Pancreas (tissue), 10 donors: ENCODE data around the gene C16orf78. TPM values are rescaled to one million over a fixed set of nuclear protein-coding genes. Genes with fewer than 3 reads are reported as not detected.

Experiments
- ATAC-seq, 4 donors: fragments of 200-7000 bp; cut with Tn5 transposase; one replicate each; pipeline versions ENCODE4 v1.8.0 to v1.9.1; 2020; ENCODE audit warnings: mild to moderate bottlenecking in 4 of 4, moderate library complexity in 4 of 4
- DNase-seq, 6 donors: peaks; one replicate each; pipeline ENCODE4 v3.0.0-alpha.2; 2020
- FAIRE-seq: peaks from 2 replicates; lab custom pipeline; 2012; peaks lifted over from hg19 to GRCh38; lab: Jason Lieb, UNC
- H3K27ac ChIP-seq, 4 donors: fragments of 200-600 bp; sonication (generic); 1 replicate in 3 of 4; 2 replicates in 1 of 4; pipeline versions ENCODE4 v1.5.0 to v1.8.0; 2020
- H3K27me3 ChIP-seq, 4 donors: fragments of 200-600 bp; one replicate each; pipeline ENCODE4 v1.8.0; 2021
- H3K36me3 ChIP-seq, 3 donors: fragments of 200-600 bp; sonication (generic) in 1 of 3; one replicate each; pipeline versions ENCODE4 v1.5.0 to v1.8.0; 2020 to 2021
- H3K4me1 ChIP-seq, 3 donors: fragments of 200-600 bp; one replicate each; pipeline ENCODE4 v1.8.0; 2021
- H3K4me3 ChIP-seq, 4 donors: fragments of 200-600 bp; sonication (generic) in 2 of 4; one replicate each; pipeline versions ENCODE4 v1.5.0 to v1.8.0; 2020 to 2021
- H3K9me3 ChIP-seq, 4 donors: fragments of 200-600 bp; one replicate each; pipeline ENCODE4 v1.8.0; 2021
- WGBS, 2 donors: extraction: QIAGEN DNeasy Blood & Tissue Kit; methylation state at CpG; one replicate each; pipeline ENCODE4 v1.1.7; 2013; 5-methylcytosine and 5-hydroxymethylcytosine counted together
- intact Hi-C, 3 donors: fragments of 100-400 bp; cut with DNase I; formaldehyde crosslinking; loops; one replicate each; pipeline versions ENCODE4 v1.11.1 to v1.14.2; 2022
- polyA plus RNA-seq, 2 donors: library from polyadenylated mRNA; stranded (reverse); fragments of 200-250 nt; gene quantifications; one replicate each; pipeline ENCODE4 v1.2.3, GENCODE V29; 2013
- total RNA-seq, 6 donors: library from RNA; stranded (reverse); fragmentation: NEBNext Ultra II Directional in 4 of 6; extraction: Animal tissue kit (Norgen Biotek cat#: 25700) in 4 of 6; gene quantifications; one replicate each; pipeline versions ENCODE4 v1.2.1 to v1.2.4, GENCODE V29; 2021 to 2023
- TF ChIP-seq, protein P1 (sequence below), 4 donors: fragments of 200-600 bp; sonication (generic) in 3 of 4; IDR thresholded peaks; one replicate each; pipeline versions ENCODE4 v1.5.0 to v1.8.0; 2021; ENCODE audit warnings: antibody characterized with exemption in 4 of 4
- donor health status: healthy with polysubstance abuse.
- donor health status: DM: no; HTN: no; CAD: no; lungs with moderate emphysema.
- donor health status: DM: no; HTN: no; CAD: no.
- donor health status: control.
- donor health status: control.
- donor health status: Bipolar disorder and iron deficiency.
- donor health status: DM: yes; HTN: yes; CAD: no.
- donor health status: DM: no; HTN: no; CAD: no.
- donor health status: DM: no; HTN: no; CAD: no.
- donor health status: DM: yes; HTN: yes; CAD: no.

C16orf78 gene
- total and polyA plus RNA-seq, 8 donors: not detected

DNA sequence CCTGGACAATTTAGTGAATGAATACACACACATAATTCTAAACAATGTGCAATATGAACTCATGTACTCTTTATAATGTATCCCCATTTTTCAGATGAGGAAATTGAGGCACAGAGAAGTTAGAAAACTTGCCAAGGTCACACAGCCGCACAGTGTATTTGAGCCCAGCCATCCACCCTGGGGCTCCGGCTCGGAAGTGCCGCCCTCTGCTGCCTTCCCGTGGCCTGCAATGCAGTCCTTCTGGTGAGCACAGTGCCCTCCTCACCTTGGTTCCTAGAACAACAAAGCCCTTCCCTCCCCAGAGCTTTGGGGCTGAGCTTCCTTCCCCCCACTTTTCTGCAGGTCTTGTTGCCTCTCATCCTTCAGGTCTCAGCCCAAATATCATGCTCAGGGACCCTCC, 63.7 kb downstream of the C16orf78 start:
- Histone ChIP-seq H3K4me3 (no peak overlapping the region), H3K27me3 (no peaks in the 10 kb centered on the region), H3K4me1 (no peaks in the 10 kb centered on the region), H3K27ac (no peak overlapping the region), H3K36me3 (no peaks in the 10 kb centered on the region), H3K9me3 (no peaks in the 10 kb centered on the region)
- FAIRE-seq (no peak), DNase-seq (no peak), ATAC-seq (no peak)
- TF ChIP-seq, protein P1, sequence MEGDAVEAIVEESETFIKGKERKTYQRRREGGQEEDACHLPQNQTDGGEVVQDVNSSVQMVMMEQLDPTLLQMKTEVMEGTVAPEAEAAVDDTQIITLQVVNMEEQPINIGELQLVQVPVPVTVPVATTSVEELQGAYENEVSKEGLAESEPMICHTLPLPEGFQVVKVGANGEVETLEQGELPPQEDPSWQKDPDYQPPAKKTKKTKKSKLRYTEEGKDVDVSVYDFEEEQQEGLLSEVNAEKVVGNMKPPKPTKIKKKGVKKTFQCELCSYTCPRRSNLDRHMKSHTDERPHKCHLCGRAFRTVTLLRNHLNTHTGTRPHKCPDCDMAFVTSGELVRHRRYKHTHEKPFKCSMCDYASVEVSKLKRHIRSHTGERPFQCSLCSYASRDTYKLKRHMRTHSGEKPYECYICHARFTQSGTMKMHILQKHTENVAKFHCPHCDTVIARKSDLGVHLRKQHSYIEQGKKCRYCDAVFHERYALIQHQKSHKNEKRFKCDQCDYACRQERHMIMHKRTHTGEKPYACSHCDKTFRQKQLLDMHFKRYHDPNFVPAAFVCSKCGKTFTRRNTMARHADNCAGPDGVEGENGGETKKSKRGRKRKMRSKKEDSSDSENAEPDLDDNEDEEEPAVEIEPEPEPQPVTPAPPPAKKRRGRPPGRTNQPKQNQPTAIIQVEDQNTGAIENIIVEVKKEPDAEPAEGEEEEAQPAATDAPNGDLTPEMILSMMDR (IDR thresholded peaks at IDR 0.05): no peak
- intact Hi-C loops: no loop called here
- 63 to 76% methylated on average over 5 of the region's 5 CpGs for WGBS, 2 donors

DNA sequence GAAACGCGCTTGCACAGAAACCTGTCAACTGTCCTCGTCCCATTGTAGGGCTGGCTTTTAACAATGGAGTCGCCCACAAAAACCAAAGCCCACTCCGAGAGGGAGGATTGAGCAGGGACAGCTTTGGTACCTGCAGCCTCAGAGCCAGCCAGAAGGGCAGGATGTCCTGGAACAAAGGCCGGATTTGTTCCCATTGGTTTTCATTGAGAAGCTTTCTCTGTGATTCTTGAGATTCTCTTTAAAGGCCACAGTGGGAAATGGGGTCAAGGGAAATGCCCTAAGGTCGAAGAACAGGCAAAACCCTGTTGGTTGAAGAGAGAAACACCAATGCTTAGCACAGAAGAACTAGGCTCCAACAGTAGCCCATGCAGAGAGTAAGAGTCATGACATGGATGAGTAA, 65.4 kb downstream of the C16orf78 start:
- no peak for ATAC-seq
- intact Hi-C loops: no loop called here

DNA sequence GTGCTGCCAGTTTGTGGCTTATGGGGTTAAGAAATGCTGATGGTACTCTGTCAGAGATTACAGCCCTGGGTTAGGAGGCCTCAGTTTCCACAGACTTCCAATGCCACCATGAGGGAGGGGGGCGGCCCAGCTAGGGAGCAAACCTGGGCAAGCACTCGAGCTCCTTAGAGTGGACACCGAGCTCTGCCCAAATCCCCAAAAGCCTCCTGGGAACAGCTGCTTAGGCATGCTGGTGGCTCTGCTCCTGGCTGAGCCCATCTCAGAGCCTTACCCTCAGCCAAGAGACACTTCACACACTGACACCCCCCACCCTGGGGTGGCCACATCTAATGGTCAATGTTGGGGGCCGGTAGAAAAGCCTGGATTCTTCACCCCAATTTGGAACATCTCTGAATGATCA, 66.1 kb downstream of the C16orf78 start:
- TF ChIP-seq, protein P1 (IDR thresholded peaks at IDR 0.05): no peak
- 85 to 93% methylated on average over 4 of the region's 4 CpGs for WGBS, 2 donors
- no peak for DNase-seq
- Histone ChIP-seq H3K4me3 (no peak overlapping the region), H3K9me3 (no peaks in the 10 kb centered on the region), H3K27ac (no peak overlapping the region), H3K36me3 (no peaks in the 10 kb centered on the region), H3K27me3 (no peaks in the 10 kb centered on the region), H3K4me1 (no peaks in the 10 kb centered on the region)
- intact Hi-C loops: no loop called here
- ATAC-seq: no peak
- no peak for FAIRE-seq

More for the DNA sequence above, 65.4 kb downstream of the C16orf78 start:
- H3K27me3 ChIP-seq: no peaks in the 10 kb centered on the region
- no peak overlapping the region for H3K4me3 ChIP-seq
- no peaks in the 10 kb centered on the region for H3K9me3 ChIP-seq
- H3K27ac ChIP-seq: no peak overlapping the region
- H3K4me1 ChIP-seq: no peaks in the 10 kb centered on the region
- H3K36me3 ChIP-seq: no peaks in the 10 kb centered on the region
- WGBS, 2 donors: 69% methylated on average over 7 of the region's 7 CpGs
- FAIRE-seq (no peak), DNase-seq (no peak)
- TF ChIP-seq, protein P1 (IDR thresholded peaks at IDR 0.05): no peak

DNA sequence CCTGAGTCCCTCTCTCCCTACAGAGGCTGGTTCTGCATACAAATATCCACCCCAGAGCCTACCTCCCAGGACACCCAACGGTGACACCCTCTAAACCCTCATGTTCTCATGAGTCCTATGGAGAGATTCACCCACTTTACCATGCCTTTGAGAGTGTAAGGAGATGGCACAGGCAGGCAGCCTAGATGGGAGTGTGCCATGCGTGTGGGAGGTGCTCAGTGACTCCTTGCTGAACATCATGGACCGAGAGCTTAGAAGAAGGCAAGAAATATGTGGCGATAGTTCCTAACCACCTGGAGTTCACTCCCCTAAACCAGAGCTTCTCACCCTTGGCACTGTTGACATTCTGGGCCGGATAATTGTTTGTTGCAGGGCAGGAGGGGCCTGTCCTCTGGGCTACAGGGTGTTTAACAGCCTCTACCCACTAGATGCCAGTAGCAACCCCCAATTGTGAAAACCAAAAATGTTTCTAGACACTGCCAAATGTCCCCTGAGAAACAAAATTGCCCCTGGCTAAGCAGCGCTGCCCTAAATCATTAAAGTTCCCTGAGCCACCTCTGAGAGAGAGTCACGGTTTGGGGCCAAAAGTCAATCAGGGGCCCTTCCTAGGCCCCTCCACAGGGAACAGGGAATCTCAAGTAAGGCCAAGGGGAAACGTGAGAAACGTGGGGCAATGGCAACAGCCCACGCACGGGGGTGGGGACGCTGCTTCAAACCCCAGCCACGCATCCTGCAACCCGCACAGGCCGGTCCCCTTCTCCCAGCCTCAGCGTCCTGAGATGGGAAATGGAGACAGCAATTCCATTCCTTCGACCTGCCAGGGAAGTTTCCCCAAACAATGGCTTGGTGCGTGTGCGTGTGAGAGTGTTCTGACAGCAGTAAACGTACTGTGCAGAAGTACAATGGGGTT, 66.8 kb downstream of the C16orf78 start:
- intact Hi-C loops: no loop called here
- no peak overlapping the region for H3K27ac ChIP-seq
- FAIRE-seq: no peak

More for the DNA sequence above, 66.8 kb downstream of the C16orf78 start:
- TF ChIP-seq, protein P1 (IDR thresholded peaks at IDR 0.05): no peak
- ATAC-seq: no peak
- H3K9me3 ChIP-seq: no peaks in the 10 kb centered on the region
- no peaks in the 10 kb centered on the region for H3K27me3 ChIP-seq
- H3K36me3 ChIP-seq: no peaks in the 10 kb centered on the region
- H3K4me1 ChIP-seq: no peaks in the 10 kb centered on the region
- no peak for DNase-seq
- 70 to 75% methylated on average over 20 of the region's 20 CpGs for WGBS, 2 donors
- H3K4me3 ChIP-seq: no peak overlapping the region
